GM19351 (cell line): ENCODE measurements around the gene RAB6B.

Source experiments
- ATAC-seq: cut with Tn5 transposase; IDR thresholded peaks from one replicate; pipeline ENCODE4 v1.9.1; 2021; ENCODE audit warnings: mild to moderate bottlenecking, moderate library complexity; ENCODE audit not compliant: unreplicated experiment

The RAB6B gene

DNA sequence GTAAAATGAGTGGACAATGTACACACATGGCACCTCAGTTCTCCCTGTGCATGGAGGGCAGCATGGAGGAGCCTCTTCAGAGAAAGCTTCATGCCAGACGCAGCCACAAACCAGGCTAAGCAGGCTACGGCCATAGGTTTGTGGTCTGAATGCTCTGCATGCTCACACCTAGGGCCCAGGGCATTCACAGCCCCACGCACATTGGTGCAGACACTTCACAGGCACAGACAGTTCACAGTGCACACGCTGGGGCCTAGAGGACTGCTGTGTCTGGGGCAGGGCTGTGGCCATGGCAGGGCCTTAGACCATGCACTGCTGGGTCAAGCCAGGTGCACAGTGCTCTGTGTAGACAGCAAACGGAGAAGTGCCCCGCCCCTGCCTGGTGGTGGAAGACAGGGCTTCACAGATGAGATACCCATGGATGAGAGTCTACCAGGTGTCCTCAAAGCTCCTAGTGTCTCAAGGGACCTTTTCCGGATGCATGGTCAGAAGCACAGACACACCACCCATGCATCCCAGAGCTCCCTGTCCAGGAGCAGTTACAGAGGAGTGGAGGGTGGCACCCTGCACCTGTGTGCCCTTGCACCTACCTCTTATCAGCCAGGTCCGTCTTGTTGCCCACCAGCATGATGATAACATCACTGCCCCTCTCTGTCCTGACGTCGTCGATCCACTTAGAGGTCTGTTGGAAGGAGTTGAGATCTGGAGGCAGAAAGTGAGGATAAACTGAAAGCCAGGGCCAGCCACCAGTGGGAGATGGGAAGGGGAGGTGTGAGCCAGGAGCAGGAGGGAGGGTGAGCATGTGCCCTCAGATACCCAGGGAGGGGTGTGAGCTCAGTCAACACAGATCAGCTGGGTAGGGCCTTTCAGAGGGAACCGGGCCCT is 56.5 kb downstream of the RAB6B start:
- ATAC-seq: no peak

DNA sequence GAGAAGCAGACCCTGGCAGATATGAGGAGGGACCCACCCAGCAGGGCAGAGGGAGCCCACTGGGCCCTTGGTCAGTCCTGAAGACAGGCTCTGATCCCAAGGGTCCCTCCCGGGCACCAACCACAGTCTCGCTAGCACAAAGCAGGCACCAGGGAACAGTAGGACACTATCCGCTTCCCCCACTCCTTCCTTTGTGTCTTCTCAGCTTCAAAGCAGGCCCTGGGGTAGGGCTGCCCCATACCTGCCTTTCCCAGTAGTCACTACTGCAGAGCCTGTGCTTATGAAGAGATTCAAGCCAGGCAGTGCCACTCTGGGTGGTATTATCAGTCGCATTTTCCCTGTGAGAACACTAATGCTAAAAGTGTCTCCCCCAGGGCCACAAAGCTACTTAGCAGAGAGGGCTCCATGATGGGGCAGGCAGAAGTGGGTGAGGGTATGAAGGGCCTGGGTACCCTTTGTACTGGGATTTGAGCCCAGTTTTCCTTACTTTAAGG is 57.3 kb downstream of the RAB6B start:
- ATAC-seq: no peak

DNA sequence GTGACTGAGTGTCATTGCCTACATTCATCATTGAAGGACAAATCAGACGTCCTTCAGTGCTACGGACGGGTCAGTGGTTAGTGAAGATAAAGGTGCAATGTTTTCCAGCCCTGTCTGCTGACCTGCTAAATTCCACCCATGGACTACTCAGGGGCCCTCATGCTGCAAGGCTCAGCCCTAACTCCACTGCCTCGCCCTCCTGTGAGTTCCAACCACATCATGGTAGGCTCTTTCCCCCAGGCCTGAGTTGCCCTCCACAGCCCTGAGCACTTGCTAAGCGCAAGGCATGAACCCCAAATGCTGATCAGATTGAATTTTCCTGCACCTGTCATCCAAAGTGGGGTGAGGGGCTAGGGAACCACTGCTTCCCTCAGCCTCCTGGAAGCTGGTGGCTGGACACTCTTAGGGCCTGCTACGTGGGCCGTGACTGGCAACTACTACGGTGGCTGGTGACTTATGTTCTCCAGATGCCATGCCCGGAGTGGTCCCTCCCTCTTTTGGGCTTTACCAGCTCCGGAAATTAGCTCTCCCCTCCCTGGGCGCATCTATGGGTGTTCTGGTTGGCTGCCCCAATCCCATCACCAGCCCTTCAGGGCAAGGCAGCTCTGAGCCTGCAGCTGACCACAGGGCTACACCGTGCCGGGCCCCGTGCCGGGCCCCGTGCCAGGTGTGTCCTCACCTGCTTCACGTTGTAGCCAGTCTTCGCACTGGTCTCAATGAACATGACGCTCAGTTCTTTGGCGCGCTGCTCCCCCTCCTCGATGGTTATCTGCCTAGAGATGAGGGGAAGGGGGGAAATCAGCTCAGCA is 58.0 kb downstream of the RAB6B start:
- no peak for ATAC-seq

DNA sequence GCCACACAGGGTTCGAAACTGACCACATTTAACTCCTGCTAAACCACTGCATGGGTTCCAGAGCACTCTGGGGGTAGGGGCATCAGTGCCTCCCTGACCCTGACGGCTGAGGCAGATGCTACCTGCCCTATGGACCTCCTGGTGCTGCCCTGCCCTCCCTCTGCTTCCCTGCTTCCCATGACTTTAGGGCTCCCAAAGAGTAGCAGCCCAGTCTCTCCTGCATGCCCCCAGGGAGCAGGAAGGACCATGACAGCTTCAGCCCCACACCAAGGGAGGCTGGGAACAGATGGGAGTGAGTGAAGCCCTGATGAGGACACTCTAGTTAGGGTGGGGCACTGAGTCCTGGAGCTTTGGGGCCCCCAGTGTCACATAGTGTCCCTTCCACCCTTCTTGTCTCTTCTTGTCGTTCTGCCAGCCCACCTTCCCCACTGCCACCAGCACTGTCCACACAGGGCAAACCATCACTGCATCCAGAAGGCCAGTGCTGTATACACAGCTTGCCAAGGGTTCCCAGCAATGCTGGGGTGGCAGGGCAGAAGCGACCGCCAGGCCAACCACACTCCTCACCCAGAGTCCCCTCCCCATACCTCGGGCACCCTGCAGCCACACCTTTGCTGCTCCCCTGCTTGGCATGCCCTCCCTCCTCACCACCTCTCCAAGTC is 59.1 kb downstream of the RAB6B start:
- ATAC-seq: no peak

DNA sequence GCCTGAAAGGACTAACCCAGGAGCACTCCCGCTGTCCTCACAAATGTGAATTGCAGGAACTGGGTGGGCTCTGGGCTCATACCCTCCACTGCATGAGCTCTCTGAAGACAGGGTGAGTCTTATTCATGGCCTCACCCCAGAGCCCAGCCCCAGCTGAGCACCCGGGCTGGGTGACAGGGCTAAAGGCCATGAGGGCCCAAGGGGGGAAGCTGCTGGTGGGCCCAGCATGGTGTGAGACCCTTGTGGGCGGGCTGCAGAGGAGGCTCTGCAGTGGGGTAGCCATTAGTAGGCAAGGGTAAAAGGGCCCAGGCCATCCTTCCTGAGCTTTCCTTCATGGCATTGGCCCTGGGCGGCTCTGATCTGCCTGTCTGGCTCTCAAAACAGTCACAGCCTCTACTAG is 59.7 kb downstream of the RAB6B start:
- no peak for ATAC-seq

DNA sequence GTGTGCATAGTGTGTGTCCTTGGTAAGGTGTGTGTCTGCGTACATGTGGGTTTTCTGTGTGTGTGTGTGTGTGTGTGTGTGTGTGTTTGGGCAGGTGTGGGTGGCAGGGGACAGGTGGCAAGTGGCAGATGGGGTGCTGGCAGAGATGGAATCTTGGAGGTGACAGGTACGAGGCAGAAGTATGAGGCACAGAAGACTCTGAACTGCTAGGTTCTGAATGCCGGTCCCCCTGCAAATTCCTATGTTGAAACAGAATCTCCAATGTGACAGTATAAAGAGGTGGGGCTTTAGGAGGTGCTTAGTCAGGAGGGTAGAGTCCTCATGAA is 60.3 kb downstream of the RAB6B start:
- ATAC-seq: no peak

DNA sequence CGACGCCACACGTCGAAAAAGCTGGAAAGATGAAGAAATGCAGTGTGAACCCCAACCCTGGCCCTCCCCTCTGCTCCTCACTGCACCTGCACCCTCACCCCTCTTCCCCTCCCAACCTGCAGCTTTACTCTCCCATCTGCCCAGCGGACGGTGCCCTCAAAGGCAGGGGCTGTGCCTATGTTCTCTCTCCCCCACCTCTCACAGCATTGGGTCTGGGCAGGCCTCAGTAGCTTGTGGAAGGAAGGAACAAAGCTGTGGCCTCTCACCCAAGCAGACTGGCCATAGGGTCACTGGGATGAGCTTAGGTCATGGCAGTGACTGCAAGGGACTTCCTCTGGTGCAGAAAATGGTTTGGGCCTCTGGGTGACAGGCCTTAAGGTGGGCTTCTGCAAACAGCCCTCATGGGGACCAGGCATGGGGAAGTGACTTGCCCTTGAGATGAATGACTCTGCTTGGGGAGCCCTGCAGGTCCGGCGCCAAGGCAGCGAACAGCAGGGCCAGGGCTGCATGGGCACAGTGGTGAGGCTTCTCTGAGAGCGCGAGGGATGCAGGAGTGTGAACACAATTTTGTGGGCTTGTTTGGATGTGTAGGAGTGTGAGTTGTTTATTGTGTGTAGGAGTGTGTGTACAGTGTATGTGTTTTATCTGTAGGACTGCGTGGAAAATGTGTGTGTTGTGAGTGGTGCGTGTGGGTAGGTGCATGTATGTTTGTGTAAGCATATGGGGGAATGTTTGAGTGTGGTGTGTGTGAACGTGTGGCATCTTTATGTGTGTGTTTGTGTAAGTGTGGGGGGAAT is 60.9 kb downstream of the RAB6B start:
- no peak for ATAC-seq

DNA sequence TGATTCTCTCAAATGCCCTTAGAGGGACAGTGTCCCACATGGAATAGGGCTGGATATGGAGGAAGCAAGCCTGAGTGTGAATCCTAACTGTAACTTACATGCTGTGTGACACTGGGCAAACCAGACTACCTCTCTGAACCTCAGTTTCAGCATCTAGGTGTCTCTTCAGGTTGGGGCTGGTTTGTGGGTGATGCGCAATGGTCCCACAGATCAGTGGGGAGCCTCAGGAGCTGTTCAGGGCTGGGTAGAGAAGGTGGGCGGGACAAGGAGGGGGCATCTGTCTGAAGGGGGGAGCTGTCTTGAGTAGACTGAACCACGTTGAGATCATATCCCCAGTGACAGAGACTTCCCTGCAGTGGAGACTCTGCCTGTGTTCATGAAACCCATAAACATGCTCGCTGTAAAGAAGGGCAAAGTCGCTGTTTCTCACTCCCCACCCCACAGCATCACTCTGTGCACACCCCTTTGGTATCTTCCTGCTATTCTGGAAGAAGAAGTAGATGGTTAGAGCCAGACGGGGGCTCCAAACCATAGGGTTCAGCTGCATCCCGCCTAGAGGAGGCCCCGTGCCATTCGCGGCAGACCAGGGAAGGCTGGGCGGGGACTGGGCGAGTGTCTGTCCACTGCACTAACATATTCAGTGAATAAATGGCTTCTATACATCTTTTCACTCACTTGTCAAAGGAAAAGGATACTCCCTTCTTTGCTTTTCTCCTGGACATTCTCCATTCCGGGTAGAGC is 61.6 kb downstream of the RAB6B start:
- ATAC-seq: no peak

DNA sequence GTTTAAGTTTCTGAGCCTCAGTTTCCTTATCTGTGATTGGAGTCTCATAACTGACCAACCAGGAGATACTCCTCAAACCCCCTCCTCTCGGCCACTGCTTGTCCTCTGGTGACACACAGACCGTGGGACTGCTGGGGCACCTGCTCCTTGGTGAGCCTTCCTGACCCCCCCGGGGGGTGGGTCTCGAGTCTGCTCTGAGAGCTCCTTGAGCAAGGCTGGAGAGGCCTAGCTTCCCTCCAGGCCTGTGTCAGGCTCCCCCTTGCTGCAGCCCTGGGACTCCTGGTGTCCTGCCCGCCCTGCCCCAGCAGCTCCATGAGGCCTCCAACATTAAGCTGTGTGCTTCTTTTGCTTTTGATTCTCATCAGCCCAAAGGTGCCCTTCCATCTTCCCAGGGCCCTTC is 62.4 kb downstream of the RAB6B start:
- no peak for ATAC-seq

DNA sequence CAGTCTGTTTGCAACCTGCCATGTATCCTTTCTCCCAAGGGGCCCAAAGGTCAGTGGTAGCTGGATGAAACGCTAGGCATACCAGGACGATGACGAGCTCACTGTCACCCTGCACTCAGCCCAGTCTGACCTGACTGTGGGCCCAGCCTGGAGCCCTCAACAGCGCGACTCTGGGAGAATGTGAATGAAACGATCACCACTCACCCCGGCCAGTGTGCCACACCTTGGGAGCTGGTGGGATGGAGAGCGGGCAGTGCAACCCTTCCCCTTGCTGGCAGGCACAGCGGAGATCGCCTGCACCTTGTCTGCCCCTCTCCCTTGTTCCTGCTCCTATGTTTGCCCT is 62.9 kb downstream of the RAB6B start:
- no peak for ATAC-seq

DNA sequence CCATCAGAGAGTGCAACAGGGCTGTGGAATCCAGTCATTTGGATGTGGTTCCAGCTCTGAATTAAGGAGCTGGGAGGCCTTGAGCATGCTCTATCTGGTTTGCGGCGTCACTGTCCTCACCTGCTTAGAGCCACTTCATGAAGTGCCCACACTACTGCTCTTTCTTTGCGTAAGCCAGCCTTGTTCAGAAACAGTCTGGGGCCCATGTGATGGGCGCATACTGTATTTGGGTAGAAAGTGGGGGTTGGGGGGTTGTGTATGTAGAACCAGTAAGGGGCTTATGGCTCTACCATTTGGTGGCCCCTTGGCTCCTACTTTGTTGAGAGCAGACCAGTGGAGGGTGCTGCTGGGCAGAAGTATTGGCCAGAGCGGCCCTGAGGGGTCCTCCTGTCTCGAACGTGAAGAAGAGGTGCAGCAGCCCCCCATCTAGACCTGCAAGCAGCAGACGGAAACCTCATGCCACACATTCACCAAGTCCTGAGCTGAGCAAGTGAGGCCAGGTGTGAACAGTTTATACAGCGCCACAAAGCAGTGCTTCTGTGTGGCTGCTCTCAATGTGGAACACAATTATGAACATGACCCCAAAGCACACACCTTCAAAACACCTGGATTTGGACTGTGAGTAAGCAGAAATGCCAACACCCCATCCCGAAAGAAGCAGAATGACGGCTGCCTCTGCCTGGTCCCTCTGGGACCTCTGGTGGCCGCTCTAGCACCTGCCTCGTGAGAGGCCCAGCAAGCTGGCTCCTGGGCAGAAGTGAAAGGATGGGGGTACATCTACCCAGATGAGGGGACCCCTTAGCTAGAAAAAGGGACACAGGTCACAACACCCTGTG is 63.5 kb downstream of the RAB6B start:
- peak; percentile 72 for ATAC-seq

DNA sequence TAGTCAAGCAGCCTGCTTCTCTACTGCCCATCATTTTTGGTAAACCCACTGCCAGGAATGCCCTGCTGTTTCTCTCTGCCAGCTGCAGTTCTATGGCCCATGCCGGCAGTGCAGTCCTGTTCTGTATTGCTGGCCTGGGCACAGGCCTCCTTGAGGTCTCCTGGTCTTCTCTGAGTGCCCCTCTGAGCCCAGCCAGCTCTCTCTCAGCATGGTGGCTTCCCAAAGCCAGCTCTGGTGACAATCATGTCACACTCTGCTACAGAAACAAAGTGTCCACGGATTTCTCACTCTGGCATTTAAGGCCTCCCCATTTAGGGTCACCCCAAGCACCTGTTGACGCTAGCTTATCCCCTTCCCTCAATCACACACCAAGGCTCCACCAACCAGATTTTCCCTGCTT is 65.6 kb downstream of the RAB6B start:
- ATAC-seq: no peak

DNA sequence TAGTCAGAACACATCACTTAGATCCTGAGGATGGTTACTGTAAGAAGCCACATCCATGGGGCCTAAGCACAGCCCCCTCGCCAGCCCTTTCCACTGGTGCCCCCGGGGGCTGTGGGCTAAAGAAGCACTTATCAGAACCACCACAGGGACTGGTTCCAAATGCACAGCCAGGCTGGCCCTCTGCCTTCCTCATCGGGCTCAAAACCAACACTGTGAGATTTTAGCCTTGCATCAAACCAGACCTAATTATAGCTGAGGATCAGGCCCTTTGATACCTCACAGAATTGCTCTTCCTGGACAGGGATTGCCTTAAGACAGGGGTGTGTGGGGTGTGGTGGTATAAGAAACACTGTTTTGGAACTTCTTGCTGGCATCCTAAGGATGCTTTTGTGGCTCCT is 66.4 kb downstream of the RAB6B start:
- ATAC-seq: no peak

DNA sequence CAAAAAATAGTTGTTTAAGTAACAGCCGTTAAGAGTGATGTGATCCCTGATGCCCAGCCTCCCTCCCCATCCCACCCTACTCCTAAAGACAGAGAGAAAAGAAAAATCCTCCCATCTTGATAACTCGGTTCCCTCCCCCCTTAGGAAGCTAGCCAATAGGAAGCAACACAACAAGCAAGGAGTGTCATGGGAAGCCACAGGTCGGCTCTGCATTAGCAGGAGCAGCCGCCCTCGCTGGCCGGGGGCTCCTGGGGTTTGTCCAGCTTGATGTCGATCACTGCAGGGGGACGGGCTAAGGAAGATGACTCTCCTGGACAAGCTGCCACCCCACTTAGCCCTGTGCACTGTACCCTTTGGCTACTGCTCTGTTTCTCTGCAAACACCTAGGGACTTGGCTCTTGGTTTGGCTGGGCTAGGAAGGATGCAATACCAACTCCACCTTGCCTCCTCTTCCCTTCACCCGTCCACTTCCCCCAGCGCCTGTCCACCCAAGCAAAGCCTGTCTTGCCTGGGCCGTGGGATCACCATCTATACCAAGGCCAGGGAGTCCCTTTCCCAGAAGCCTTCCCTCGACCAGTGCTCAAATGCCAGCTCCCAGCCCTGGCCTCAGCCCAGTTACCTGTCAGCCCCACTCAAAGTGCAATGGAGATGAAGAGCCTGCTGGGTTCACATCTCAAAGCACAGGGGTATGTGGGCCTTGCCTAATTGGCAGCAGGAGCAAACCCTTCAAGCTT is 66.9 kb downstream of the RAB6B start:
- ATAC-seq: no peak

DNA sequence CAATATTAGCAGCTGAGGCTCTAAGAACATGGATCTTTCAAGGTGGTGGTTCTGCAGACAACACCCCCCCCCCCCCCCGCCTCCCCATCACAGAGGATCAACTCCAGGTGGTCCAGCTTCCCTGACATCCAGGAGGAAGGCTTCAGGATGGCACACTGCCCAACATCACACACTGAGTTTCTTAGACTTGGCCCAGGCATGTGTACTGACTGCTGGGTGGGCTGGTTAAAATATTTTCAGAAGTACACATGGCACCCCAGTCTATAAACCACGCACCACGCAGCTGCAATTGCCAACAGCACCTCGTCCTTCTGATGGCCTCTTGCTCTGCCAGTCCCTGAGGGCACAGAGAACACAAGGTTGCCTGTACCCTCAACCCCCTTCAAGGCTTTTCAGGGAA is 68.0 kb downstream of the RAB6B start:
- ATAC-seq: no peak

DNA sequence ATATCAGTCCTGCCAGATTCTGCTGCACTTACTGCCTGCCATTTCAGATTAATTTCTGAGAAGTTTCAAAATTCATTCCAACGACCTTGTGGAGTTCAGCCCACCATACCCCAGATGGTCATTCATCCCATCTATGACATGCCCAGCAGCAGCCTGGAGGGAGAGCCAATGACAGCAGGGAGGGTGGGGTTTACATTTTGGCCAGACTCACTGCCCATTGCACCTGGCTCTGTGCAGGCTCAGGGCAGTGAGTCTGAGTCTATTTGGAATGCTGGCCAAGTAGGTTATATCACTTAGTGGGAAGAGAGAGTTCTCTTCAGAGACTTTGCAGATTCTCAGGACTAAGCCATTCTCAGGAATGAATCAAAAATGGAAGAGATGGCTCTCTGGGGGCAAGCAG is 68.5 kb downstream of the RAB6B start:
- no peak for ATAC-seq

DNA sequence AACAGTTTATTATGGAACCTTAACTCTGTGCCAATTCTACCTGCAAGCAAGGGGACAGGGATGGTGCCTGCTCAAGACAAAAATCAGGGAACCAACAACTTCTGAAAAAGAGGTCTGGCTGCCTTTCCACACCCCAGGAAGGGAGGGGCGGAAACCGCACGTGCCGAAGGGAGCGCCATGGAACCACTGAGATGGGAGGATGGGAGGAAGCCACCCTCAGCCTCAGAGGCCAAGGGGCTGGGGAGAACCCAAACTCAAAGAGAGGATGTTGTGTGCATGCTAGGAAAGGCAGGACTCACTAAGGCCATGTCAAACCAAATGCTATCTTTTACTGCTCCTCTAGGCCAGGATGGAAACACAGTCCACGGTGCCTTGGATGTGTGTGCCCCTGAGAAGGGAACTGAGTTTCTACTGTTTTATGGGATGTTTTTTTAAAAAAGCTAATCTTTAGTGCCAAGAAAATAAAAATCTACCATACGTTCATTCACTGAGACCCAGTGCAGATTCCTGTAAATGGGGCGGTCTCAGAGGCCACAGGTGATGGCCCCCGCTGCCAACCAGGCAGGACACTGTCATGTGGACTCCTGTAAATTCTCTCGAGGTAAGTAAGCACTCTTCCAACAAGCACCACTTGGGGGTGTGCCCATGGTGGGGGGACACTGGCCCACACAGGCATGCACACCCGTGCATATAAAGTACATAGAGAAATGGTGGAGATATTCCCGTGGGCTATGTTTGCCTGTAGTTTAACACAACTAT is 69.5 kb downstream of the RAB6B start:
- ATAC-seq: no peak

DNA sequence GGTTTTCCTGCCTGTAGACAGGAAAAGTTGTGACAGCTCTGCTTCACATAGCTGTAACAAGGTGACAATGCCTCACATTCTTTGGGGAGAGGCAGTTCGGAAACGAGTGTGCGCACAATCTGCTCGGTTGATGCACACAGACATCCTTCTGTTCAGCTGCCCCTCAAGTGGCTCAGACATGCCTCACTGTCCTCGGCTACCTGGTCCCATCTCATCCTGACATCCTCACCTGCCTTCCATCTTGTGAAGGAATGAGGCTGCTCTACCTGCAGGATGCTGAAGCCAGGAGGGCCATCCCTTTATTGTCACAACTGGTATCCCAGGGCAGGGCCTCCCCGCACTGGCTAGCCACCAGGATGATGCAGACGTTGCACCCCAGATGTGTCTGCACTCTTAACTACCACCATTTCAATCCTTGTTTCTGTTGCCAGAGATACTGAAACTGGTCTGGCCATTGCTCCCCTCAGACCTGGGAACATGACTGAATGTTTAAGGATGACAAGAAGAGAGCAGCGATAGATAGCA is 70.7 kb downstream of the RAB6B start:
- no peak for ATAC-seq
